T-helper 1 cell treated with Interleukin-12 subunit alpha and Interleukin-12 subunit beta and Interleukin-4 antibody, amounts not matched to agents 30 μg/mL and 1 μg/mL, for 36 hours (primary cell): ENCODE data around the gene ITK.
"Not testable (repeated sequence)": the region's sequence is repeated elsewhere in the genome, so short reads cannot be mapped to it uniquely, and the experiment has no call there.

Source experiments
- H3K27ac Mint-ChIP-seq: one replicate; pipeline ENCODE4 v1.8.0; 2021; ENCODE audit warnings: mild to moderate bottlenecking, mixed read lengths
- H3K27me3 Mint-ChIP-seq: one replicate; pipeline ENCODE4 v1.8.0; 2021; ENCODE audit warnings: low read depth, mixed read lengths
- H3K36me3 Mint-ChIP-seq: one replicate; pipeline ENCODE4 v1.8.0; 2021; ENCODE audit warnings: low read depth, mixed read lengths
- H3K4me1 Mint-ChIP-seq: one replicate; pipeline ENCODE4 v1.8.0; 2021; ENCODE audit warnings: low read depth, mixed read lengths
- H3K4me3 Mint-ChIP-seq: one replicate; pipeline ENCODE4 v1.8.0; 2021; ENCODE audit warnings: mild to moderate bottlenecking, moderate library complexity, mixed read lengths
- H3K9me3 Mint-ChIP-seq: one replicate; pipeline ENCODE4 v1.8.0; 2021; ENCODE audit warnings: mixed read lengths

The ITK gene

GRCh38 chr5:157162919-157163510, 17.6 kb upstream of the ITK start:
- Mint-ChIP-seq H3K36me3 (peaks cover 4% of the 10 kb centered on the region), H3K27ac (no peak overlapping the region), H3K9me3 (no peaks in the 10 kb centered on the region), H3K4me1 (peaks cover 58% of the 10 kb centered on the region), H3K27me3 (no peaks in the 10 kb centered on the region), H3K4me3 (no peak overlapping the region)

- Mint-ChIP-seq H3K4me3 (no peak overlapping the region), H3K27me3 (no peaks in the 10 kb centered on the region), H3K27ac (no peak overlapping the region), H3K9me3 (no peaks in the 10 kb centered on the region), H3K4me1 (peaks cover 58% of the 10 kb centered on the region), H3K36me3 (peaks cover 3% of the 10 kb centered on the region)
These were observed 16.1 kb upstream of the ITK start for GRCh38 chr5:157164521-157164920.

GRCh38 chr5:157165261-157165660, 15.4 kb upstream of the ITK start:
- Mint-ChIP-seq H3K9me3 (peaks cover 3% of the 10 kb centered on the region), H3K27ac (no peak overlapping the region), H3K36me3 (peaks cover 2% of the 10 kb centered on the region), H3K27me3 (no peaks in the 10 kb centered on the region), H3K4me3 (no peak overlapping the region), H3K4me1 (peaks cover 56% of the 10 kb centered on the region)

GRCh38 chr5:157165668-157166067, 15.0 kb upstream of the ITK start:
- H3K4me1 Mint-ChIP-seq: peaks cover 60% of the 10 kb centered on the region
- no peak overlapping the region for H3K4me3 Mint-ChIP-seq
- H3K36me3 Mint-ChIP-seq: peaks cover 4% of the 10 kb centered on the region
- no peak overlapping the region for H3K27ac Mint-ChIP-seq
- H3K9me3 Mint-ChIP-seq: peaks cover 6% of the 10 kb centered on the region
- H3K27me3 Mint-ChIP-seq: no peaks in the 10 kb centered on the region

DNA sequence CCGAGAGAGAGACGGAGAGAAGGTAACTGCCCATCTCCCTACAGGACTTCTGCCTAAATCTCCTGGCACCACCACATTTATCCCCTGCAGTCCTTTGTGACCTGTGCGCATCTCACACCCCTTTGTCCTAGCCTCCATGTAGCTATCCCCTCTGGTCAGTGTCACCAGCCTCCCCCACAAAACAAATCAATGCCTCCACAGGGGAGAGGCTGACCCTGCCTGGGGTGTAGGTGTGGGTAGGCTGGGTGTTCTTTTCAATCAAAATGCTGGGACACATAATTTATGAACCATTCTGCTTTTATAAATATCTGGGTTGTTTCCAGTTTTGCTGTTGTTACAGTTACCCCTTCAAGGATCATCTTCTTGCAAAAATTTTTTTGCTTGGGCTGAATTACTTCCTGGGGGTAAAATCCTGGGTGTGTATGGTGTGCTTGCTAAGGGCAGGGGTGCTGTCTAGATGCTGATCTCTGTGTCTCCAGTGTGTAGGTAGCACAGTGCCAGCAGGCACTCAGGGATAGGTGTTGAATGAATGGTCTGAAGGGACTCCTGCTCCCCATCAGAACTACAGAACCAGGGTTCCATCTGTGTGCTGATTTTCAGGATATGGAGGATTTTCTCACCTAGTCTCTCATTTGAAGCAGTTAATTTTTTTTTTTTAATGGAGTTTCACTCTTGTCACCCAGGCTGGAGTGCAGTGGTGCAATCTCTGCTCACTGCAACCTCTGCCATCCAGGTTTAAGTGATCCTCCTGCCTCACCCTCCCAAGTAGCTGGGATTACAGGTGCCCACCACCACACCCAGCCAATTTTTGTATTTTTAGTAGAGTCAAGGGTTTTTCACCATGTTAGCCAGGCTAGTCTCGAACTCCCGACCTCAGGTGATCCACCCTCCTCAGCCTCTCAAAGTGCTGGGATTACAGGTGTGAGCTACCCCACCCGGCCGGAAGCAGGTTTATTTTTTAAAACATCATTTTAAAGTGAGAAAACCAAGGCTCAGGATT, 14.1 kb upstream of the ITK start, which contains the start of gene GARIN3:
Gene GARIN3 (minus strand): TSS at position 51 of the 1,000 bp plus-strand sequence. CDS start 96 bp downstream, outside the sequence.
- Mint-ChIP-seq H3K4me1 (peaks cover 65% of the 10 kb centered on the region), H3K4me3 (peak within 1 kb of the TSS; percentile 36), H3K27ac (peak within 1 kb of the TSS; percentile 91)

DNA sequence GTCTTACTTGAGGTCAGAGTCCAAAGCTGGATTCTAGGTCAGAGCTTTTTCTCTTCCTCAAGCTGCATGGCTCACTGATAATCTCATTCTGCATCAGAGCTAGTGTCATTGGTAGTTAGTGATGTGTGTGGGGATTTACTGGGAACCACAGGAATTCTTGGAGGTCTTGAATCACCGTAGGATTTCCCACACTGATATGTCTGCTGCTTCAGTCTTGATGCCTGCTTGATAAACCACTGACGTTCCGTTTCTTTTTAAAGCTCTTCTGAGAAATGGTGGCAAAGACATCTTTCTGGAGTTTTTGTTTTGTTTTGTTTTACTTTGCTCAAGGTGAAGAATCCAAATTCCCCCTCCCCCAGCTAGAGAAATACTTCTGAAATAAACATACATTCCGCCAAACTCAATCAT, 13.4 kb upstream of the ITK start:
- H3K9me3 Mint-ChIP-seq: peaks cover 6% of the 10 kb centered on the region
- H3K4me1 Mint-ChIP-seq: peaks cover 71% of the 10 kb centered on the region
- H3K36me3 Mint-ChIP-seq: peaks cover 6% of the 10 kb centered on the region
- no peaks in the 10 kb centered on the region for H3K27me3 Mint-ChIP-seq
- H3K4me3 Mint-ChIP-seq: peak overlapping the region; percentile 68
- H3K27ac Mint-ChIP-seq: peak overlapping the region; percentile 91

More for the DNA sequence above, 14.1 kb upstream of the ITK start, which contains the start of gene GARIN3:
- Mint-ChIP-seq H3K27me3 (no peaks in the 10 kb centered on the region), H3K36me3 (peaks cover 6% of the 10 kb centered on the region), H3K9me3 (peaks cover 6% of the 10 kb centered on the region)

DNA sequence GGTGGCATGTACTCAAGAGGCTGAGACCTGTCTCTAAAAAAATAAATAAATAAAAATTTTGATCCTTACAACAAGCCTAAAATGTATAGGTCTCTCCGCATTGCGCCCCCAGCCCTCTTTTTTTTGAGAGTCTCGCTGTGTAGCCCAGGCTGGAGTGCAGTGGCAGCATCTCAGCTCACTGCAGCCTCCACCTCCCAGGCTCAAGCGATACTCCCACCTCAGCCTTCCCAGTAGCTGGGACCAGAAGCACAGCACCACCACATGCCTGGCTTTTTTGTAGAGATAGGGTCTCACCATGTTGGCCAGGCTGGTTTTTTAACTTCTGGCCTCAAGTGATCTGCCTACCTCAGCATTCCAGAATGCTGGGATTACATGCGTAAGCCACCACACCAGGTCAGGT, 12.4 kb upstream of the ITK start:
- Mint-ChIP-seq H3K36me3 (peaks cover 5% of the 10 kb centered on the region), H3K27me3 (no peaks in the 10 kb centered on the region), H3K27ac (no peak overlapping the region), H3K4me3 (no peak overlapping the region), H3K4me1 (peaks cover 74% of the 10 kb centered on the region), H3K9me3 (peaks cover 6% of the 10 kb centered on the region)

- Mint-ChIP-seq H3K4me1 (peaks cover 60% of the 10 kb centered on the region), H3K36me3 (peaks cover 6% of the 10 kb centered on the region), H3K27me3 (no peaks in the 10 kb centered on the region), H3K9me3 (peaks cover 6% of the 10 kb centered on the region), H3K27ac (peak overlapping the region; percentile 95), H3K4me3 (peak overlapping the region; percentile 77)
These were observed 8.2 kb upstream of the ITK start for GRCh38 chr5:157172403-157172802.

DNA sequence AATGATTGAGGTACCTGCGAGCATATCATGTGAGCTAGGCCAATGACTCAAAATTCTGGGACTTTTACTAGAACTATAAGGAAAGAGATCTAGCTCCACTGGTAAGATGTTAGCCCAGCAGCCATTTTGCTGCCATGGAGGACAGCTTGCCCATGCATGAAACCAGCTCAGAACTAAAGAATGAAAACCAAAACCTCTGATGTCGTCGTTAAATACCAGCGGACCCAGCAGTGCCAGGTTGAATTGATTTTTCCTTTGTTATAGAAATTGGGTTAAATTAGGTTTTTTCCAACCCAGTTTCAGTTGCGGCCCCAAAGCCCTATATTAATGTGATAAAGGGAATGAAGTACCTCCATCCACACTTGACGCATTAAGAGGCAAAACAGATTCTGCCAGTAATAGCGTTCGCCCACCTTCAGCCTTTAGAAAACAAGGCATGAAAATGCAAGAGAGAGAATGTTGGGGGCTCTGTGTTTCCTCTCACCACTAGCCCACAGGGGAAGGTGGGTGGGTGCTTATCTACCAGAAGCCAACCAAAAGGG, 5.5 kb upstream of the ITK start:
- Mint-ChIP-seq H3K9me3 (peaks cover 8% of the 10 kb centered on the region), H3K4me3 (no peak overlapping the region), H3K36me3 (peaks cover 12% of the 10 kb centered on the region), H3K27me3 (no peaks in the 10 kb centered on the region), H3K4me1 (peaks cover 68% of the 10 kb centered on the region), H3K27ac (peak overlapping the region; percentile 37)

DNA sequence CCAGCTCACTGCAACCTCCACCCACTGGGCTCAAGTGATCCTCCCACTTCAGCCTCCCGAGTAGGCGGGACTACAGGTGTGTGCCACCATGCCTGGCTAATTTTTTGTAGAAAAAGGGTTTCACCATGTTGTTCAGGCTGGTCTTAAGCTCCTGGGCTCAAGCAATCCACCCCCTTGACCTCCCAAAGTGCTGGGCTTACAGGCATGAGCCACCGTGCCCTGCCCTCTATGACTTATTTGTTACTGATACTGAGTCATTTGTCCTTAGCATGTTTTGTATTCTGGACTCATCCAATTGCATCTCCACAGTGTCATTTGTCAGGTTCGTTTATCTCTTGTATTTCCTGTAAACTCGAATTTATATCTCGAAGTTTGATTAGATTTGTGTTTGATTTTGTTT, 2.7 kb upstream of the ITK start:
- Mint-ChIP-seq H3K4me1 (peaks cover 46% of the 10 kb centered on the region), H3K9me3 (peaks cover 4% of the 10 kb centered on the region), H3K36me3 (peaks cover 29% of the 10 kb centered on the region), H3K4me3 (peak overlapping the region; percentile 99), H3K27me3 (no peaks in the 10 kb centered on the region), H3K27ac (peak overlapping the region; percentile 85)

GRCh38 chr5:157178966-157179365, 1.7 kb upstream of the ITK start:
- H3K27ac Mint-ChIP-seq: peak overlapping the region; percentile 85
- peaks cover 38% of the 10 kb centered on the region for H3K36me3 Mint-ChIP-seq
- H3K9me3 Mint-ChIP-seq: peaks cover 4% of the 10 kb centered on the region
- peak overlapping the region; percentile 99 for H3K4me3 Mint-ChIP-seq
- peaks cover 47% of the 10 kb centered on the region for H3K4me1 Mint-ChIP-seq
- no peaks in the 10 kb centered on the region for H3K27me3 Mint-ChIP-seq

DNA sequence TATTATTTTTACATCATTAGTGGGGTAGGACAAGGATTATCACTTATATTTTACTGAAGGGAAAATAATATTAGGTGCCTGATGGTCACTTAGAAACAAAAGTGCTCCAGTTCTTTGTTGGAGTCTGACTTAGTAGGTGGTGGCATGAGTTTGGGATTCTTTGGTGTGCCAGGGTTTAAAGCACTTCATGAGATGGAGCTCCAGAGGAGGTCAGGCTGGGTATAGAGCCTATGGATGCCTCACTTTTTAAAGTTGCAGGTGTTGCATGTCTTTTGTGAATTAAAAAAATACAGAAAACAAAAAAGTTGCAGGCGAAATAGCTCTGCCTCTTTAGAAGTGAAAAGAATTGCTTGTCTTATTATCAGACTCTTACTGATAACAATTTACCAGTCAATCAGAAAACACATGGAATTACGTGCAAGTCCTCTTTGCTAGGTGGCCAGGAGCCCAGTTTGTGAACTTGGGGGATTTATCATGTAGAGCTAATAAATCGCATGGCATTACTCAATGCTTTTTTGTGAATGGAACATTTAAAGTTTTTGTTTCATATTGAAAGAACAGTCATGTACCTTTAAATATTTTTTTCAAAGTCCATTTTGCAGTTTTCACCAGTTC, 1.6 kb downstream of the ITK start:
- Mint-ChIP-seq H3K27me3 (no peaks in the 10 kb centered on the region), H3K36me3 (peaks cover 61% of the 10 kb centered on the region), H3K27ac (peak overlapping the region; percentile 98), H3K9me3 (peaks cover 4% of the 10 kb centered on the region), H3K4me3 (peak overlapping the region; percentile 99), H3K4me1 (peaks cover 53% of the 10 kb centered on the region)

DNA sequence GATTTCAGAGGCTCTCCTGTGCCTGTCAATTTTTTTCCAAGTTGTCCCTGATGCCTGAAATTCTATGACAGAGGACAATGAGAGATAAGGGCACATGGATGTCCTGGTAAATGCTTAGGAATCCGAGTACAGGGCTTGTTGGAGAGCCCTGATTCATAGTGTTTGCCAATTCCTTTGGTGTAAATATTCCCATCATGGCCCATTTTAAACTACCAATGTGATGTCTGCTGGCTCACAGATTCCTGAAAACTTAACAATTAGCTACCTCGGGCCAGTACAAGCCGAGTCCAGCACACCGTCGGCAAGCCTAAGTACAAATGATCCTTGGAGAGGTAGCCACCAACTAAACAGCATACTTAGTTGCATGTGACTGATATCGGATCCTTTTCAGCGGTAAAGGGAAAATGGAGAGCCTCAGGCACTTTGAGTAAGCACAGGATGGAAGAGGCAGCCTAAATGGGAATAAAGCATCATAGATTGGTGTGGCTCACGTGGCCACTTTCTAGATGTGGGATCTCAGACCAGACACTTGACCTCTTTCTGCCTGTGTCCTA, 3.6 kb downstream of the ITK start:
- Mint-ChIP-seq H3K9me3 (no peaks in the 10 kb centered on the region), H3K27ac (peak overlapping the region; percentile 88), H3K4me3 (peak overlapping the region; percentile 96), H3K36me3 (peaks cover 71% of the 10 kb centered on the region), H3K27me3 (no peaks in the 10 kb centered on the region), H3K4me1 (peaks cover 52% of the 10 kb centered on the region)

DNA sequence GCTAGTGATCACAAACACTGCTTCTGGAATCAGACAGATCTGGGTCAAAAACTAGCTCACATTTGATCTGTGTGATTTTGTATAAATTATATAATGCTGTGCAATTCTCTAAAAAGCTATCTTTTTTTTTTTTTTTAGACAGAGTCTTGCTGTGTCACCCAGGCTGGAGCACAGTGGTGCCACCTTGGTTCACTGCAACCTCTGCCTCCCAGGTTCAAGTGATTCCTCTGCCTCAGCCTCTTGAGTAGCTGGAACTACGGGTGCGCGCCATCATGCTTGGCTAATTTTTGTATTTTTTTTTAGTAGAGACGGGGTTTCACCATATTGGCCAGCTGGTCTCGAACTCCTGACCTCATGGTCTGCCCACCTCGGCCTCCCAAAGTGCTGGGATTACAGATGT, 4.5 kb downstream of the ITK start:
- Mint-ChIP-seq H3K4me3 (peak overlapping the region; percentile 96), H3K36me3 (peaks cover 76% of the 10 kb centered on the region), H3K4me1 (peaks cover 50% of the 10 kb centered on the region), H3K27ac (peak overlapping the region; percentile 88)
- H3K27me3 Mint-ChIP-seq, H3K9me3 Mint-ChIP-seq: not testable (repeated sequence)
